GM13977 (cell line): Measurements from ENCODE around the gene SHMT1.

ENCODE experiments used
- DNase-seq: peaks from one replicate; pipeline ENCODE4 v3.0.0; 2012; ENCODE audit warnings: low spot score
- in situ Hi-C: fragments of 300-500 bp; cut with MboI; formaldehyde crosslinking; loops from one replicate; pipeline ENCODE4 v1.12.0; 2022; ENCODE audit warnings: low sequenced_read_pairs, low pct_unique_long_range_greater_than_20kb, mixed read lengths, inconsistent platforms; ENCODE audit not compliant: unreplicated experiment
- TF ChIP-seq, protein P1 (sequence below): IDR thresholded peaks from 2 replicates; pipeline ENCODE4 v1.5.1; 2012; ENCODE audit warnings: mild to moderate bottlenecking, control low read depth; ENCODE audit not compliant: insufficient read depth; ENCODE audit errors: extremely low read depth, missing control alignments

The SHMT1 gene

DNA sequence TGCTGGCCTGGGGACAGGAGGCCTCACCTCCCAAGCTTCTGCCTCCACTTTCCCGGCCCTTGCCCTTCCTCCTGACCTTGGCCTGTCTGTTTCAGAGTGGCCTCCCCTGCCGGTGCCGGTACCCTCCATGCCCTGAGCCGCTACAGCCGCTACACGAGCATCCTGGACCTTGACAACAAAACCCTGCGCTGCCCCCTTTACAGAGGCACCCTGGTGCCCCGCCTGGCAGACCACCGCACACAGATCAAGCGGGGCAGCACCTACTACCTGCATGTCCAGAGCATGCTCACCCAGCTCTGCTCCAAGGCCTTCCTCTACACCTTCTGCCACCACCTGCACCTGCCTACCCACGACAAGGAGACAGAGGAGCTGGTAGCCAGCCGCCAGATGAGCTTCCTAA is 40.8 kb downstream of the SHMT1 start:
- TF ChIP-seq, protein P1, sequence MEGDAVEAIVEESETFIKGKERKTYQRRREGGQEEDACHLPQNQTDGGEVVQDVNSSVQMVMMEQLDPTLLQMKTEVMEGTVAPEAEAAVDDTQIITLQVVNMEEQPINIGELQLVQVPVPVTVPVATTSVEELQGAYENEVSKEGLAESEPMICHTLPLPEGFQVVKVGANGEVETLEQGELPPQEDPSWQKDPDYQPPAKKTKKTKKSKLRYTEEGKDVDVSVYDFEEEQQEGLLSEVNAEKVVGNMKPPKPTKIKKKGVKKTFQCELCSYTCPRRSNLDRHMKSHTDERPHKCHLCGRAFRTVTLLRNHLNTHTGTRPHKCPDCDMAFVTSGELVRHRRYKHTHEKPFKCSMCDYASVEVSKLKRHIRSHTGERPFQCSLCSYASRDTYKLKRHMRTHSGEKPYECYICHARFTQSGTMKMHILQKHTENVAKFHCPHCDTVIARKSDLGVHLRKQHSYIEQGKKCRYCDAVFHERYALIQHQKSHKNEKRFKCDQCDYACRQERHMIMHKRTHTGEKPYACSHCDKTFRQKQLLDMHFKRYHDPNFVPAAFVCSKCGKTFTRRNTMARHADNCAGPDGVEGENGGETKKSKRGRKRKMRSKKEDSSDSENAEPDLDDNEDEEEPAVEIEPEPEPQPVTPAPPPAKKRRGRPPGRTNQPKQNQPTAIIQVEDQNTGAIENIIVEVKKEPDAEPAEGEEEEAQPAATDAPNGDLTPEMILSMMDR: no peak
- DNase-seq: no peak
- in situ Hi-C loops: no loop called here

DNA sequence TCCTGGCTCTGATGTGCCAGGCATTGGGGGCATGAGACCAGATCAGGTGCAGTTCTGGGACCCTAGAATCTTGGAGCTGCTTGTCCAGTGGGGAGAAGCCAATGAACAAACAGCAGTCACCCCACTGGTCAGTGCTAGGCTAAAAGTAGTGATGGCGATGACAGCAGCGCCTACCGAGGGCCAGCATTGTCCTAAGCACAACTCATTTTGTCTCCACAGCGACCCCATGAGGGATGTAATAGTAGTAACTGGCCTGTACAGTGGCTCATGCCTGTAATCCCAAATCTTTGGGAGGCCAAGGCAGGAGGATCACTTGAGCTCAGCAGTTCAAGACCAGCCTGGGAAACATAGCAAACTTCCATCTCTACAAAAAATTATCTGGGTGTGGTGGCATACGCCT is 42.0 kb downstream of the SHMT1 start:
- no peak for DNase-seq
- TF ChIP-seq, protein P1: peak; percentile 7
- in situ Hi-C loops: no loop called here

DNA sequence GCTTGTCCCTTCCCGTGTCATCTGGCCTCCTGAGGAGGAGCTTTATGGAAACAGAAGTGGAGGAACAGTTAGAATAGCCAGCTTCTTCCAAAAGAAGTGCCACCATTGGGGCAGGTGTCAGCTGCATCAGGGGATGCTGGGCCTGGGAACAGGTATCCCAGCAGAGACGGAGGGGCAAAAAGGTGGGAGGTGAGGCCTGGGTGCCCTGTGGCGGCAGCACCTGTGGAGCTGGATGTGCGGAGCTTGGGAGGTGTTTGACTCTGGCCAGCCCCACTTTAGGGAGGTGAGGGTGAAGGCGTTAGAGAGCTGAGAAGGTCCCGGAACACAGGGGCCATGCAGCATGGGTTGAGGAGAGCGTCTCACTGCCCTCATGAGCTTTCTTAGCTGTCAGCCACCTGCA is 43.0 kb downstream of the SHMT1 start:
- no peak for DNase-seq
- in situ Hi-C loops: no loop called here
- TF ChIP-seq, protein P1: no peak

DNA sequence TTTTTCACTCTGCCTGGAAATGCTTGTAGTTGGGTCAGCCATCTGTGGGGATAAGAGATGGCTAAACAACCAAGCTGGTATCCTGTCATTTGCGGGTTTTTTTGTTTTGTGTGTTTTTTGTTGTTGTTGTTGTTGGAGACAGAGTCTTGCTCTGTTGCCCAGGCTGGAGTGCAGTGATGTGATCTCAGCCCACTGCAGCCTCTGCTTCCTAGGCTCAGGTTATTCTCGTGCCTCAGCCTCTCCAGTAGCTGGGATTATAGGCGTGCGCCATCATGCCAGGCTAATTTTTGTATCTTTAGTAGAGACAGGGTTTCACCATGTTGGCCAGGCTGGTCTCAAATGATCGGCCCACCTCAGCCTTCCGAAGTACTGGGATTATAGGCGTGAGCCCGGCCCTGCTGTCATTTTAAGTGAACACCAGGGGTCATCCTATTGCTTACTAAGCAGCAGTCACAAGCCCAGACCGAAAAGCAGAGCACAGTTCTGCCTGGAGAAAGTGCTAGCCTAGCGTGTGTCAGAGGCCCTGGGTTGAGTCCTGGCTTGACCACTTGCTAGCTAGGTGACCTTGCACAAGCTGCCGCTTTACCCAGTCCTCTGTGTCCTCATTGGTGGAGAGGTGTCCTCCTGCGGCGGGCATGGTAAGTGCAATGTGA is 43.6 kb downstream of the SHMT1 start:
- TF ChIP-seq, protein P1: peak; percentile 44
- in situ Hi-C loops: no loop called here
- no peak for DNase-seq

DNA sequence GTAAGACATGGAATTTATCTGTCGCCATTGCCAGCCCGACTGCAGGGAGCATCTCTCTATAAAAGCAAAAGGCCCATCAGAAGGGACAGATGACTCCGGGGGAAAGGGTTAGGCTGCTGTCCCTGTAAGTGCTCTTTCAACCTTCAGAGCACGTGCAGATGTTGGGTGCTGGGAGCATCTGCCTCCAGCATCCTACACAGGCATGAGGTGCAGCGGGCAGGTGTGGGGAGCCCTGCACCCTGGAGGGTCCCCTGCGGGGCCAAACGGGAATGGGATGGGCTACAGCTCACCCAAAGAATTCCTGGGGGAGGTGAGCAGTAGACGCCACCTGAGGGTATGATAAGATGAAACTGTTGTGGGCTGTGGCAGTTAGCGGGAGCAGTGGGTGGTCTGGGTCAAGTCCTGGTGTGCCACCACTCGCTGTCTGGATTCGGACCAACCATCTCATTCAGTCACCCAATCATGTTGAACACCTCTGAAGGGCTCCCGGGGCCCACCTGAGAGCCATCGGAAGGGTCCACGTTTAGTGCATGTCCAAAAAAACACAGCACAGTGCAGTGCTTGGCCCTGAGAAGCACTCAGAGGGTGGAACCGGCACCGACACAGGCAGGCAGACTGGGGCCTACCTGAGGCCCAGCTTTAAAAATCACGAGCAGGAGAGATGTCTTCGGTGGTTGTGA is 44.4 kb downstream of the SHMT1 start:
- DNase-seq: no peak
- TF ChIP-seq, protein P1: no peak
- in situ Hi-C loops: no loop called here

DNA sequence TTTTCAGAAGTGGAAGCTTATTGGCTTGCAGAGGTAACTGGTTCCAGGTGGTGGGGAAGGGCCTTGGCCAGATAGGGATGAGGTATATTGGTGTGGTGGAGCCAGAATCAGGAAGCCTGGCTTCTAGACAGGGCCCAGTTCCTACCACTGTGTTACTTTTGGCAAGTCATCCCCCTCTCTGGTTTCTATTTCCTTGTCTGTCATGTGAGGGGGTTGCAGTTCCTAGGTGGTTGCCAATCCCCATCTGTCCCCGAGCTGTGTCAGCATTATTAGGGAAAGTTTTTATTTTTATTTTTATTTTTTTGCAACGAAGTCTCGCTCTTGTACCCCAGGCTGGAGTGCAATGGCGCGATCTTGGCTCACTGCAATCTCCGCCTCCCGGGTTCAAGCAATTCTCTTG is 45.2 kb downstream of the SHMT1 start:
- TF ChIP-seq, protein P1: no peak
- in situ Hi-C loops: no loop called here
- DNase-seq: no peak
